Lower lobe of right lung (tissue), 2 donors: ENCODE results near the gene PPP2R3B. TPM values are rescaled to one million over a fixed set of nuclear protein-coding genes. Genes with fewer than 3 reads are reported as not detected.
A peak's percentile ranks its signal among the peaks of the same experiment; 100 is the strongest.
"Not testable (repeated sequence)": the region's sequence is repeated elsewhere in the genome, so short reads cannot be mapped to it uniquely, and the experiment has no call there.

Experiments used
- ATAC-seq, 2 donors: fragments of 200-7000 bp; cut with Tn5 transposase; one replicate each; pipeline ENCODE4 v1.9.1; 2020 to 2022; ENCODE audit warnings: mild to moderate bottlenecking in 2 of 2, moderate library complexity in 2 of 2
- DNase-seq: peaks from one replicate; pipeline ENCODE4 v3.0.0-alpha.2; 2020
- H3K27ac ChIP-seq: fragments of 200-600 bp; one replicate; pipeline ENCODE4 v1.8.0; 2022
- H3K27me3 ChIP-seq: fragments of 200-600 bp; one replicate; pipeline ENCODE4 v1.8.0; 2022; ENCODE audit warnings: low read depth
- H3K36me3 ChIP-seq: fragments of 200-600 bp; one replicate; pipeline ENCODE4 v1.8.0; 2022; ENCODE audit warnings: mild to moderate bottlenecking
- H3K4me1 ChIP-seq: fragments of 200-600 bp; one replicate; pipeline ENCODE4 v1.8.0; 2022
- H3K4me3 ChIP-seq: fragments of 200-600 bp; one replicate; pipeline ENCODE4 v1.8.0; 2022; ENCODE audit warnings: mild to moderate bottlenecking
- H3K9me3 ChIP-seq: fragments of 200-600 bp; one replicate; pipeline ENCODE4 v1.8.0; 2022
- intact Hi-C: fragments of 100-400 bp; cut with DNase I; formaldehyde crosslinking; loops from one replicate; pipeline ENCODE4 v1.11.0; 2022
- total RNA-seq: library from RNA; stranded (reverse); fragmentation: NEBNext Ultra II Directional; extraction: Animal tissue kit (Norgen Biotek cat#: 25700); gene quantifications from one replicate; pipeline ENCODE4 v1.2.1, GENCODE V29; 2021
- TF ChIP-seq, protein P1 (sequence below): fragments of 200-600 bp; IDR thresholded peaks from one replicate; pipeline ENCODE4 v1.8.0; 2022; ENCODE audit warnings: antibody characterized with exemption, mild to moderate bottlenecking
- donor health status: DM: no; HTN: yes; CAD: no; lungs with severe emphysema.

PPP2R3B gene
- total RNA-seq, 1 donor from 2014 or later = 11.2 TPM

GRCh38 chrX:390459-390858 lies 3.8 kb upstream of the PPP2R3B start:
- no peak for DNase-seq
- Histone ChIP-seq H3K27ac (no peak overlapping the region), H3K27me3 (no peaks in the 10 kb centered on the region), H3K4me3 (no peak overlapping the region), H3K4me1 (peaks cover 7% of the 10 kb centered on the region), H3K36me3 (no peaks in the 10 kb centered on the region), H3K9me3 (no peaks in the 10 kb centered on the region)
- ATAC-seq = no peak
- intact Hi-C loops = no loop called here
- TF ChIP-seq, protein P1, sequence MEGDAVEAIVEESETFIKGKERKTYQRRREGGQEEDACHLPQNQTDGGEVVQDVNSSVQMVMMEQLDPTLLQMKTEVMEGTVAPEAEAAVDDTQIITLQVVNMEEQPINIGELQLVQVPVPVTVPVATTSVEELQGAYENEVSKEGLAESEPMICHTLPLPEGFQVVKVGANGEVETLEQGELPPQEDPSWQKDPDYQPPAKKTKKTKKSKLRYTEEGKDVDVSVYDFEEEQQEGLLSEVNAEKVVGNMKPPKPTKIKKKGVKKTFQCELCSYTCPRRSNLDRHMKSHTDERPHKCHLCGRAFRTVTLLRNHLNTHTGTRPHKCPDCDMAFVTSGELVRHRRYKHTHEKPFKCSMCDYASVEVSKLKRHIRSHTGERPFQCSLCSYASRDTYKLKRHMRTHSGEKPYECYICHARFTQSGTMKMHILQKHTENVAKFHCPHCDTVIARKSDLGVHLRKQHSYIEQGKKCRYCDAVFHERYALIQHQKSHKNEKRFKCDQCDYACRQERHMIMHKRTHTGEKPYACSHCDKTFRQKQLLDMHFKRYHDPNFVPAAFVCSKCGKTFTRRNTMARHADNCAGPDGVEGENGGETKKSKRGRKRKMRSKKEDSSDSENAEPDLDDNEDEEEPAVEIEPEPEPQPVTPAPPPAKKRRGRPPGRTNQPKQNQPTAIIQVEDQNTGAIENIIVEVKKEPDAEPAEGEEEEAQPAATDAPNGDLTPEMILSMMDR = no peak

DNA sequence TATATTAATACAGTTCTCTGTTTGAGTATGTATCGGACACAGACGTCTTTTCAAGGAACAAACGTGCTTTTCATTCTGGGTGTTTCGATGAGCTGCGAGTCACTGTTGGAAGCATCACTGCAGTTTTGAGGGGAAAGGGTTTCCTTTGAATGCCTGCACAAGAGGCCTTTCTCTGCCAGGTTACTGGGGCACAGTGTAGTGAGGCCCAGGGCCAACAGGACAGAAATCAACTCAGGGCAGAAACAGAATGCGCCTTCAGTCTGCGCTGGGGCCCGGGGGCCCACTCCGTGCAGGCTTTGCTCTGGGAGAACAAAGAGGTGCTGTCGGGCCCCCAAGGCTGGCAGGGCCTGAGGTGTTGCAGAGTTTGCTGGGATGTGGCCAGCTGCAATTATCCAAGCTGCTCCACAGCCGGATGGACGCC lies 2.3 kb upstream of the PPP2R3B start:
- peaks cover 7% of the 10 kb centered on the region for H3K4me1 ChIP-seq
- no peaks in the 10 kb centered on the region for H3K27me3 ChIP-seq
- no peak for DNase-seq
- no peak overlapping the region for H3K4me3 ChIP-seq
- TF ChIP-seq, protein P1 = no peak
- H3K9me3 ChIP-seq = no peaks in the 10 kb centered on the region
- H3K27ac ChIP-seq = no peak overlapping the region
- intact Hi-C loops = no loop called here
- H3K36me3 ChIP-seq = no peaks in the 10 kb centered on the region
- no peak for ATAC-seq

- DNase-seq = no peak
- intact Hi-C loops = no loop called here
- Histone ChIP-seq H3K4me3 (peak overlapping the region; percentile 66), H3K4me1 (peaks cover 7% of the 10 kb centered on the region), H3K9me3 (no peaks in the 10 kb centered on the region), H3K27ac (peak overlapping the region; percentile 97), H3K36me3 (no peaks in the 10 kb centered on the region), H3K27me3 (no peaks in the 10 kb centered on the region)
- no peak for ATAC-seq
- TF ChIP-seq, protein P1 = no peak
Measured at GRCh38 chrX:387729-388128, 1.0 kb upstream of the PPP2R3B start.

GRCh38 chrX:386239-386767 lies 404 bp downstream of the PPP2R3B start:
- no peaks in the 10 kb centered on the region for H3K27me3 ChIP-seq
- H3K4me3 ChIP-seq = peak overlapping the region; percentile 66
- peak overlapping the region; percentile 97 for H3K27ac ChIP-seq
- H3K36me3 ChIP-seq = no peaks in the 10 kb centered on the region
- peaks cover 7% of the 10 kb centered on the region for H3K4me1 ChIP-seq
- DNase-seq = no peak
- intact Hi-C loops = no loop called here
- no peak for ATAC-seq
- no peaks in the 10 kb centered on the region for H3K9me3 ChIP-seq
- TF ChIP-seq, protein P1 = no peak

- H3K27me3 ChIP-seq, H3K36me3 ChIP-seq, ATAC-seq, H3K9me3 ChIP-seq, DNase-seq, H3K27ac ChIP-seq, intact Hi-C loops, H3K4me1 ChIP-seq: not testable (repeated sequence)
- peak overlapping the region; percentile 66 for H3K4me3 ChIP-seq
Measured at GRCh38 chrX:385736-386135, 971 bp downstream of the PPP2R3B start.

GRCh38 chrX:384861-385260 lies 1.8 kb downstream of the PPP2R3B start:
- H3K4me1 ChIP-seq = peaks cover 7% of the 10 kb centered on the region
- DNase-seq = no peak
- H3K27ac ChIP-seq = no peak overlapping the region
- intact Hi-C loops = no loop called here
- TF ChIP-seq, protein P1 = no peak
- H3K27me3 ChIP-seq = no peaks in the 10 kb centered on the region
- no peak overlapping the region for H3K4me3 ChIP-seq
- no peaks in the 10 kb centered on the region for H3K36me3 ChIP-seq
- ATAC-seq = no peak
- H3K9me3 ChIP-seq = no peaks in the 10 kb centered on the region
